ENCODE results near the gene ARHGEF18. TPM values are rescaled to one million over a fixed set of nuclear protein-coding genes. Genes with fewer than 3 reads are reported as not detected.
"Not testable (repeated sequence)": the region's sequence is repeated elsewhere in the genome, so short reads cannot be mapped to it uniquely, and the experiment has no call there.

The ARHGEF18 gene
- total RNA-seq (26.2 and 31.9 TPM in 2 replicates), polyA plus RNA-seq (12.3 and 16.8 TPM in 2 replicates)

DNA sequence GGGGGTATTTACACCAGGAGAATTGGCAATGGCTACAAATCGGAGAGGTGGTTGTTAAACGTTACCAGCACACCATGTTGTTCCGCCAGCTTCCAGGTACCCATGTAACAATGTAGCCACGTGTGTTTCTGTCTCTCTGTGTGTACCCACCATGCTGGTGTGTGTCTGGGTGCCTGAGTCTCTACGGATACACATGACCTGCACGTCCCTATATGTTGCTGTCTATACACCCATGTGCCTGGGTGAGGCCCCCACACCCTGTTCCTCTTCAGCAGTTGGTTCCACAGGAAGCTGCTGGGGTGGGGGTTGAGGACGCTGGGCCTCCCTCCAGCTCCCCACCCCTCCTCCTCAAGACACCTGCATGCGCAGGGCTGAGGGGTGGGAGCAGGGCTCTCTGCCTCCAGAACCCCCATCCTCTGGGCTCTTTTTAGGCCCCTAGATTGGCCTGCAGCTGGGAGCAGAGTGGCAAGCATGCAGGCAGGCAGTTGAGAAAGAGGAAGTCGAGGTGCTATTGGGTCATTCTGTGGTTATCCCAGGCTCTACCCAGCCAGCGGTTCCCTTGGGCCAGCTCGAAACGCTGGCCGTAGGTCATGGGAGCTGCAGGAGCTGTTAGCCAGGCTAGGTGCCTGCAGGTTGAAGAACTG lies at the start of gene ARHGEF18:
ARHGEF18 (plus strand) TSS at position 351 of the 644 bp plus-strand sequence. CDS start 13,954 bp downstream, outside the sequence.
- Histone ChIP-seq H3K27me3 (no peaks in the 10 kb centered on the region), H3K4me1 (ENCODE audit: low read depth) (no peaks in the 10 kb centered on the region), H3K9me3 (ENCODE audit: low read depth) (no peaks in the 10 kb centered on the region), H3K27ac (no peak within 1 kb of the TSS), H3K4me3 (no peak within 1 kb of the TSS), H3K36me3 (no peaks in the 10 kb centered on the region)
- DNase-seq (ENCODE audit: low read depth in 1 of 2, low spot score in 1 of 2), result no peak
- TF ChIP-seq, protein P1, sequence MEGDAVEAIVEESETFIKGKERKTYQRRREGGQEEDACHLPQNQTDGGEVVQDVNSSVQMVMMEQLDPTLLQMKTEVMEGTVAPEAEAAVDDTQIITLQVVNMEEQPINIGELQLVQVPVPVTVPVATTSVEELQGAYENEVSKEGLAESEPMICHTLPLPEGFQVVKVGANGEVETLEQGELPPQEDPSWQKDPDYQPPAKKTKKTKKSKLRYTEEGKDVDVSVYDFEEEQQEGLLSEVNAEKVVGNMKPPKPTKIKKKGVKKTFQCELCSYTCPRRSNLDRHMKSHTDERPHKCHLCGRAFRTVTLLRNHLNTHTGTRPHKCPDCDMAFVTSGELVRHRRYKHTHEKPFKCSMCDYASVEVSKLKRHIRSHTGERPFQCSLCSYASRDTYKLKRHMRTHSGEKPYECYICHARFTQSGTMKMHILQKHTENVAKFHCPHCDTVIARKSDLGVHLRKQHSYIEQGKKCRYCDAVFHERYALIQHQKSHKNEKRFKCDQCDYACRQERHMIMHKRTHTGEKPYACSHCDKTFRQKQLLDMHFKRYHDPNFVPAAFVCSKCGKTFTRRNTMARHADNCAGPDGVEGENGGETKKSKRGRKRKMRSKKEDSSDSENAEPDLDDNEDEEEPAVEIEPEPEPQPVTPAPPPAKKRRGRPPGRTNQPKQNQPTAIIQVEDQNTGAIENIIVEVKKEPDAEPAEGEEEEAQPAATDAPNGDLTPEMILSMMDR (IDR thresholded peaks at IDR 0.05; ENCODE audit: low read depth, low read length), result no peak

DNA sequence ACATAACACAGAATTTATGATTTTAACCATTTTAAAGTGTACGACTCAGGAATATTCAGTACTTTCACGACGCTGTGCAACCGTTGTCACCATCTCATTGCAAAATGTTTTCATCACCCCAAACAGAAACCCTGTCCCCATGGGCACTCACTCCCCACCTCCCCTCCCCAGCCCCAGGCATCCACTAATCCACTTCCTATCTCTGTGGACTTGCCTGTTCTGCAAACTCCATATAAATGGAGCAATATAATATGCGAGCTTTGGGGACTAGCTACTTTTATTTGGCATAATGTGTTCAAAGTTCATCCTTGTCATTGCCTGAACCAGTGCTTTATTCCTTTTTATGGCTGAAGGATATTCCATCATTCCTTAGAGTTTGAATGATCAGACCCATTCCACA lies 47.2 kb upstream of the ARHGEF18 start:
- no peak overlapping the region for H3K4me3 ChIP-seq
- TF ChIP-seq, protein P1 (IDR thresholded peaks at IDR 0.05; ENCODE audit: low read depth, low read length), result no peak
- no peak overlapping the region for H3K27ac ChIP-seq
- peaks cover 6% of the 10 kb centered on the region for H3K27me3 ChIP-seq
- no peak for DNase-seq (ENCODE audit: low read depth in 1 of 2, low spot score in 1 of 2)
- no peaks in the 10 kb centered on the region for H3K9me3 ChIP-seq (ENCODE audit: low read depth)
- no peaks in the 10 kb centered on the region for H3K4me1 ChIP-seq (ENCODE audit: low read depth)
- no peaks in the 10 kb centered on the region for H3K36me3 ChIP-seq

DNA sequence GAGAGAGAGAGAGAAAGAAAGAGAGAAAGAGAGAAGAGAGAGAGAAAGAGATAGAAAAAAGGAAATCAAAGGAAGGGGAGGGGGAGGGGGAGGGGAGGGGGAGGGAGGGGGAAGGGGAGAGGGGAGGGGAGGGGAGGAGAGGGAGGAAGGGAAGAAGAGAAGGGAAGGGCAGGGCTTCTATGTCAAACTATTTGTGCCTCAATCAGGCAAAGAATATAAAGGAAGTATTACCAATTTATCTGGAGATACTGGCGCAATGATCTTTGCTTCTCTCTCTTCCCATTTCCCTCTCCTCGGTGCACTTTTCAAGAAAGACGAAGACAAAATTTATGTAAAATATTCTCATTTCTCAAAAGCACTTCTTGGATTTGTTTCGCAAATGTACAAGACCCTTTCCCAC lies 45.3 kb upstream of the ARHGEF18 start:
- Histone ChIP-seq H3K27me3 (no peaks in the 10 kb centered on the region), H3K36me3 (no peaks in the 10 kb centered on the region), H3K4me3 (no peak overlapping the region), H3K9me3 (ENCODE audit: low read depth) (no peaks in the 10 kb centered on the region), H3K4me1 (ENCODE audit: low read depth) (no peaks in the 10 kb centered on the region), H3K27ac (no peak overlapping the region)
- TF ChIP-seq, protein P1 (IDR thresholded peaks at IDR 0.05; ENCODE audit: low read depth, low read length), result no peak
- no peak for DNase-seq (ENCODE audit: low read depth in 1 of 2, low spot score in 1 of 2)

DNA sequence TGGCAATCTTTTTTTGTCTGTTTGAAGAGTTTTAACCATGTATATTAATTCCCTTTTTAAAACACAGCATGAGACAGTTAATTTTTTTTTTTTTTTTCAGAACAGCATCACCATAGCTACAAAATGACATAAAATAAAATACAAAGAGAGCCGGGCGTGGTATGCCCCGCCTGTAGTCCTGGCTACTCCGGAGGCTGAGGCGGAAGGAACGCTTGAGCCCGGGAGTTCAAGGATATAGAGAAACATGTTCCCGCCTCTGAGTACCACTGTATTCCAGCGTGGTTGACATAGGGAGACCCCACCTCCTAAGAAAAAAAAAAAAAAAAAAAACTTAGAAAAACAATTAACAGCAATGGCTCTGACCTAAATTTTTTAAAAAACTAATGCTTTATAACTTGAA lies 44.5 kb upstream of the ARHGEF18 start:
- Histone ChIP-seq H3K27ac (no peak overlapping the region), H3K4me3 (no peak overlapping the region)

DNA sequence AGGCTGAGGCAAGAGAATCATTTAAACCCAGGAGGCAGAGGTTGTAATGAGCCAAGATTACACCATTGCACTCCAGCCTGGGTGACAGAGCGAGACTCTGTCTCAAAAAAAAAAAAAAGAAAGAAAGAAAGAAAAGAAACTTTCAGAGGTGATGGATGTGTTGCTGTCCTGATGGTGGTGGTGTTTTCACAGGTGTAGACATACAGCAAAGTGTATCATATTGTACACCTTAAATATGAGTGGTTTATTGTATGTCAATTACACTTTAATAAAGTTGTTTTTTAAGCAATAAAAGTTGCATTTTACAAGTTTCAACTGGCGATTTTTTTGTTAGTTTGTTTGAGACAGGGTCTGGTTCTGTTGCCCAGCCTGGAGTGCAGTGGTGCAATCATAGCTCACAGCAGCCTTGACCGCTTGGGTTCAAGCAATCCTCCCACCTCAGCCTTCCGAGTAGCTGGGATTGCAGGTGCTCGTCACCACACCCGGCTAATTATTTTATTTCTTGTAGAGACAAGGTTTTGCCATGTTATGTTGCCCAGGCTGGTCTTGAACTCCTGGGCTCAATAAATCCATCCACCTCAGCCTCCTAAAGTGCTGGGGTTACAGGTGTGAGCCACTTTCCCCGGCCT lies 41.0 kb upstream of the ARHGEF18 start:
- TF ChIP-seq, protein P1 (IDR thresholded peaks at IDR 0.05; ENCODE audit: low read depth, low read length), result no peak
- Histone ChIP-seq H3K27me3 (no peaks in the 10 kb centered on the region), H3K4me3 (no peak overlapping the region), H3K9me3 (ENCODE audit: low read depth) (no peaks in the 10 kb centered on the region), H3K27ac (no peak overlapping the region), H3K4me1 (ENCODE audit: low read depth) (no peaks in the 10 kb centered on the region), H3K36me3 (no peaks in the 10 kb centered on the region)
- no peak for DNase-seq (ENCODE audit: low read depth in 1 of 2, low spot score in 1 of 2)

More for the DNA sequence above, 44.5 kb upstream of the ARHGEF18 start:
- no peaks in the 10 kb centered on the region for H3K27me3 ChIP-seq
- H3K4me1 ChIP-seq (ENCODE audit: low read depth), result no peaks in the 10 kb centered on the region
- no peaks in the 10 kb centered on the region for H3K9me3 ChIP-seq (ENCODE audit: low read depth)
- TF ChIP-seq, protein P1 (IDR thresholded peaks at IDR 0.05; ENCODE audit: low read depth, low read length), result no peak
- DNase-seq (ENCODE audit: low read depth in 1 of 2, low spot score in 1 of 2), result no peak
- no peaks in the 10 kb centered on the region for H3K36me3 ChIP-seq

DNA sequence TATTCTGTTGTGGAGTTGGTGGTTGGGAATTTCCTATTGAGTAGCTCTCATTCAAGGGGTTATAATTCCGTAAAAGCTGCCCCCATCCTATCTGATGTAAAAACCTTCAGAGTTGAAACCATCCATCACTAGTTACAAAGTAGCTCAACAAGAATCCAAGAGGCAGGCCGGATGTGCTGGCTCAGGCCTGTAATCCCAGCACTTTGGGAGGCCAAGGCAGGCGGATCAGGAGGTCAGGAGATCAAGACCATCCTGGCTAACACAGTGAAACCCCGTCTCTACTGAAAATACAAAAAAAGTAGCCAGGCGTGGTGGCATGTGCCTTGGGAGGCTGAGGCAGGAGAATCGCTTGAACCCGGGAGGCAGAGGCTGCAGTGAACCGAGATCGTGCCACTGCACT lies 40.4 kb upstream of the ARHGEF18 start:
- H3K27ac ChIP-seq; DNase-seq (ENCODE audit: low read depth in 1 of 2, low spot score in 1 of 2); H3K27me3 ChIP-seq; H3K36me3 ChIP-seq; H3K4me3 ChIP-seq; H3K9me3 ChIP-seq (ENCODE audit: low read depth); H3K4me1 ChIP-seq (ENCODE audit: low read depth): not testable (repeated sequence)
